DND-41 (cell line): ENCODE results near the gene CLEC4E.

Experiments used
- EZH2 ChIP-seq: IDR thresholded peaks from 3 replicates; pipeline ENCODE4 v1.6.1; 2012; ENCODE audit warnings: borderline replicate concordance, low read depth, mild to moderate bottlenecking, moderate library complexity, low read length, inconsistent platforms; ENCODE audit not compliant: severe bottlenecking
- TF ChIP-seq, protein P1 (sequence below): IDR thresholded peaks from 2 replicates; pipeline ENCODE4 v1.5.1; 2012; ENCODE audit warnings: borderline replicate concordance, low read length, moderate library complexity, mild to moderate bottlenecking; ENCODE audit not compliant: poor library complexity, severe bottlenecking; ENCODE audit errors: extremely low read depth

DNA sequence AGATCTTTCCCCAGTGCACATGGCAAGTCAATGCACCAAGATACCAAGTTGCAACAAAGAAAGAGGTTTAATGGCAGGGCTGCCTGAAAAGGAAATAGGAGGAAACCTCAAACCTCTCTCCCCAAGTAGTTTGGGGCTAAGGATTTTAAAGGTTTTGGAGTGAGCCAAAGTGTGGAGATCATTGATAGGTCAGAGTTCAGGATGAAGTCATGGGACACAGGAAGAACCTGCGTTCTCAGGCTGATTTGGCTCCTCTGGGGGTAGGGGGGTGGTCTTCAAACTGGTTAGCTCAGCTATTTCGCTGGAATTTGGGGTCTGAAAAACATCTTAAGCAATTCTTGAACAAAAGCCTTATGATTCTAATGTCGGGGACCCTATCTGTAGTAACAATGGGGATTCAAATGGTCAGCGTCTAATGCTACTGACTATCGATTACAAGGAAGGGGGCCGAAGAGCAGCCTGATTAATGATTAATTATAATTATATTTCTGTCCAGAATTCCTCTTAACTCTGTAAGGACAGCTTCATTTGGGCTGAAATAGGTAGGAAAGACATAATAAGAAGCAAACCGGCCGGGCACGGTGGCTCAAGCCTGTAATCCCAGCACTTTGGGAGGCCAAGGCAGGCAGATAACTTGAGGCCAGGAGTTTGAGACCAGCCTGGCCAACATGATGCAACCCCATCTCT is 40.5 kb upstream of the CLEC4E start:
- TF ChIP-seq, protein P1, sequence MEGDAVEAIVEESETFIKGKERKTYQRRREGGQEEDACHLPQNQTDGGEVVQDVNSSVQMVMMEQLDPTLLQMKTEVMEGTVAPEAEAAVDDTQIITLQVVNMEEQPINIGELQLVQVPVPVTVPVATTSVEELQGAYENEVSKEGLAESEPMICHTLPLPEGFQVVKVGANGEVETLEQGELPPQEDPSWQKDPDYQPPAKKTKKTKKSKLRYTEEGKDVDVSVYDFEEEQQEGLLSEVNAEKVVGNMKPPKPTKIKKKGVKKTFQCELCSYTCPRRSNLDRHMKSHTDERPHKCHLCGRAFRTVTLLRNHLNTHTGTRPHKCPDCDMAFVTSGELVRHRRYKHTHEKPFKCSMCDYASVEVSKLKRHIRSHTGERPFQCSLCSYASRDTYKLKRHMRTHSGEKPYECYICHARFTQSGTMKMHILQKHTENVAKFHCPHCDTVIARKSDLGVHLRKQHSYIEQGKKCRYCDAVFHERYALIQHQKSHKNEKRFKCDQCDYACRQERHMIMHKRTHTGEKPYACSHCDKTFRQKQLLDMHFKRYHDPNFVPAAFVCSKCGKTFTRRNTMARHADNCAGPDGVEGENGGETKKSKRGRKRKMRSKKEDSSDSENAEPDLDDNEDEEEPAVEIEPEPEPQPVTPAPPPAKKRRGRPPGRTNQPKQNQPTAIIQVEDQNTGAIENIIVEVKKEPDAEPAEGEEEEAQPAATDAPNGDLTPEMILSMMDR: no peak
- TF ChIP-seq EZH2: no peak
